Activated CD8-positive, alpha-beta memory T cell treated with anti-CD3 and anti-CD28 coated beads, Interleukin-2, amount 50 U/mL, for 48 hours (primary cell): ENCODE results near the gene GOLGA6L24.
"Not testable (repeated sequence)": the region's sequence is repeated elsewhere in the genome, so short reads cannot be mapped to it uniquely, and the experiment has no call there.

ENCODE experiments used
- DNase-seq: peaks from one replicate; pipeline ENCODE4 v3.0.0-alpha.2; 2020

The GOLGA6L24 gene, protein sequence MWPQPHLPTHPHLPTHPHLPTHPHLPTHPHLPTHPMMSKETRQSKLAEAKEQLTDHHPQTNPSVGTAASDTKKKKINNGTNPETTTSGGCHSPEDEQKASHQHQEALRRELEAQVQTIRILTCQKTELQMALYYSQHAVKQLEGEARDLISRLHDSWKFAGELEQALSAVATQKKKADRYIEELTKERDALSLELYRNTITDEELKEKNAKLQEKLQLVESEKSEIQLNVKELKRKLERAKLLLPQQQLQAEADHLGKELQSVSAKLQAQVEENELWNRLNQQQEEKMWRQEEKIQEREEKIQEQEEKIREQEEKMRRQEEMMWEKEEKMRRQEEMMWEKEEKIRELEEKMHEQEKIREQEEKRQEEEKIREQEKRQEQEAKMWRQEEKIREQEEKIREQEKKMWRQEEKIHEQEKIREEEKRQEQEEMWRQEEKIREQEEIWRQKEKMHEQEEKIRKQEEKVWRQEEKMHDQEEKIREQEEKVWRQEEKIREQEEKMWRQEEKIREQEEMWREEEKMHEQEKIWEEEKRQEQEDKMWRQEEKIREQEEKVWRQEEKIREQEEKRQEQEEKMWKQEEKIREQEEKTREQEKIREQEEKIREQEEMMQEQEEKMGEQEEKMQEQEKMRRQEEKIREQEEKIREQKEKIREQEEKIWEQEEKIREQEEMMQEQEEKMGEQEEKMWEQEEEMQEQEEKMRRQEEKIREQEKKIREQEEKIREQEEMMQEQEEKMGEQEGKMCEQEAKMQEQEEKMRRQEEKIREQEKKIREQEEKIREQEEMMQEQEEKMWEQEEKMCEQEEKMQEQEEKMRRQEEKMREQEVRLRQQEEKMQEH

DNA sequence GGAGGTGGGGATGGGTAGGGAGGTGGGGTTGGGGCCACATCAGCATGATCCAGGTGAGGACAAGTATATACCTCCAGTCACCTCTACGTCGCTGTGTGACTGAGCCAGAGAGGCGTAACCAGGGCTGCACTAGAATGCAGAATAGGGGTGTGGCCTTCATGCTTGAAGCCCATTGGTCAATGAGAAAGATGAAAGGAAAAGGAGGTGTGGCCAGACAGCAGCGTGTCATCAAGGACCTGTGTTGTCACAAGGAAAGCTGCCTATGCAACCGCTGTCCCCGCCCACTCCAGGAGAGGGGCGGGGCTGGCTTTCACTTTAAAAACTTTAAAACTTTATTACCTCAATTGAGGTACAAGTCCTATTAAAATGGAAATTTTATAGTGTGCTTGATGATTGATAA, at the start of gene GOLGA6L24:
Gene GOLGA6L24, minus strand, starts transcription at position 101 of the 400 bp plus-strand sequence. Its CDS starts 61 bp downstream, at position 40.
- DNase-seq = not testable (repeated sequence)

DNA sequence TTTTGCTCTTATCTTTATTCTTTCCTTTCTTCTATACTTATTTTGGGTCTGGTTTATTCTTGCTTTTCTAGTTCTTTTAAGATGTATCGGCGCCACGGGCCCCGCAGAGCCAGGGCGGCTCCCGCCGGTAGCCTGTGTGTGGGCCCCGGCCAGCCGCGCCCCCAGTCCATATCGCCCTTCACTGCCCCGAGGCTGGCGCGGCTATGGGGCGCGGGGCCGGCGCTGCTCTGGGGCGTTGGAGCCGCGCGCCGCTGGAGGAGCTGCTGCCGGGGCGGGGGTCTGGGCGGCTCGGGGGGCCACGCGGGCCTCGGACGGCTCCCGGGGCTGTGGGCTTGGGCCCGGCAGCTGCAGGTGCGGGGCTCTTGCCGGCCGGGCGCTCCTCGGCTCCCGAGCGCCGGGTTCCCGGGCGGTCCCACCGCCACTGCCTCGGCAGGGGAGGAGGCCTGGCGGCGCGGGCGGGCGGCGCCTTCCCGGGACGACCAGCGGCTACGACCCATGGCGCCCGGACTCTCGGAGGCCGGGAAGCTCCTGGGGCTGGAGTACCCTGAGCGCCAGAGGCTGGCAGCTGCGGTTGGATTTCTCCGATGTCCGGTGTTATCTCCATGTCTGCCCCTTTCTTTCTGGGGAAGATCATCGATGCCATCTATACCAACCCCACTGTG, 45.0 kb upstream of the GOLGA6L24 start:
- DNase-seq = not testable (repeated sequence)

DNA sequence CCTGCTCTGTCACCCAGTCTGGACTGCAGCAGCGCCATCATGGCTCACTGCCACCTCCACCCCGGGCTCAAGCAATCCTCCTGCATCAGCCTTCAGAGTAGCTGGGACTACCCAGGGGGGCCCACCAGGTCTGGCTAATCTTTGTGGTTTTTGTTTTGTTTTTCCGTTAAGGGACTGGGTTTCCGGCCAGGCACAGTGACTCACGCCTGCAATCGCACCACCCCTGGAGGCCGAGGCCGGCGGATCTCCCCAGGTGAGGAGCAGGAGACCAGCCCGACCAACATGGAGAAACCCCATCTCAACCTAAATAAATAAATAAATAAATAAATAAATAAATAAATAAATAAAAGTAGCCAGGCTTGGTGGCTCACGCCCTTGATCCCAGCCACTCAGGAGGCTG, 38.1 kb upstream of the GOLGA6L24 start:
- not testable (repeated sequence) for DNase-seq

DNA sequence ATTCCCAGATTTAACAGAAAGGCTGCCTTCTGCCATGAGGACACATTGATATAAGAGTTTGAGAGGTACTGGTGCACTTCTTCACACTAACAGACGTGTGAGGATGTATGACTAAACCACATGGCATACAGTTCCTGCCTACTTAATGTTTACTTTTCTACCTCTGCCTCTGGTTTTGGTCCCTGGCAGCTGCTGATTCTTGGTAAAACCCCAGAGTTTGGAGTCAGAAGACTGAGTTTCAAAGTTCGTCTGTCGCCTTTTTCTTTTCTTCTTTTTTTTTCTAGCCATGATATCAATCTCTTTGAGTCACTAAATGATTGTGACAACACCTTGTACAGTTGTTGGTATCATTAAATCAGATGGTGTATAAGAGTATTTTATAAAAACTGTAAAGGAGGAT, 22.2 kb upstream of the GOLGA6L24 start:
- not testable (repeated sequence) for DNase-seq

DNA sequence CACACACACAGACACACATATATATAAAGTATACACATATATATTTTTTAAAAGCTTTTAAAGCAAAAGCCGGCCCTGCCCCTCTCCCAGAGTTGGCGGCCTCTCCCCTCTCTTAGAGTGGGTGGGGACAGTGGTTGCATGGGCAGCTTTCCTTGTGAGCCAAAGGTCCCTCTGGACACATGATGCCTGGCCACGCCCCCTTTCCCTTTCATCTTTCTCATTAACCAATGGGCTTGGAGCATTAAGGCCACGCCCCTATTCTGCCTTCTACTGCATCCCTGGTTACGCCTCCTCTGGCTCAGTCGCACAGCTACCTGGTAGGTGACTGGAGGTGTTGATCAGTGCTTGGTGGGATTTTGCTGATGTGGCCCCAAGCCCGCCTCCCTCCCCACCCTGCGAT, 20.5 kb upstream of the GOLGA6L24 start, which contains the start of gene GOLGA8F:
Gene GOLGA8F, plus strand, starts transcription at position 301 of the 400 bp plus-strand sequence. Its CDS starts 98 bp downstream, at position 399.
- DNase-seq = not testable (repeated sequence)

DNA sequence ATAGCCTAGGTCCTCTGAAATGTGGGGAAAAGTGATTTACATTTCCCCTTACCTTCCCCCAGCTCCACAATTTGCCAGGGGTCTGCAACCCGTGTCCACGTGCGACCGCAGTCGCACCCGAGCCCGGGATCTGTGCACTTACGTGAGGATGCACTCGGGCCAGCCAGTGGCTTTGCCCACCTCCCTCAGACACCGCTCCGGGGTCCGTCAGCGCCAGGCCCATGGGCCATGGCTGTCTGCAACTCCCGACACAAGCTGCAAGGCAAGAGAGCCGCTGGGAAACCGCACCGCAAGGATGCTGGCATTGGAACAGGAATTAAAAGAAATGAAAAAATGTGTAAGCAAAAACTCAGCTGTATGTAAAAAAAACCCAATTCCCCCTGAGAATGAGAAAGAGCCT, 7.6 kb upstream of the GOLGA6L24 start:
- not testable (repeated sequence) for DNase-seq

DNA sequence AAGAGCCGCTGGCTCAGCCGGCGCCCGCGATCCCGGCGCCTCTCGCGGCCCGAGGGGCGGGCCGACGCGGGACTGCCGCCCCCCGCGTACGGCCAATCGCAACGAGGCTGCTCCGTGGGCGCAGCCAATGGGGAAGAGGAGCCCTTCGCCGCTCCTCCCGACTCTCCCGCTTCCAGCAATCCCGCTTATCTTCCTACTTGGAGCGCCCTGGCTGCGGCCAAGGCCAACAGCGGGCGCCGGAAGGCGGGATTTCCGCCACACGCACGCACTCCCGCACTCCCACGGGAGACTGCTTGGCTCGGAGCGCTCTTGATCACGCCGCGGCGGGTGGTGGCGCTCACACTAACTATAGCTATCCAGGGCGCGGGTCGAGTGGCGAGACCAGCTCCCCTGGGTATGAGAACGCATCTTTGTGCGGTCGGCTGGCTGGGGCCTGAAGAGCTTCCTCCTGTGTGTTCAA, 35.7 kb downstream of the GOLGA6L24 start, which contains the start of gene HERC2:
Gene HERC2, minus strand, starts transcription at position 51 of the 460 bp plus-strand sequence. CDS start 746 bp downstream, outside the sequence.
- not testable (repeated sequence) for DNase-seq

DNA sequence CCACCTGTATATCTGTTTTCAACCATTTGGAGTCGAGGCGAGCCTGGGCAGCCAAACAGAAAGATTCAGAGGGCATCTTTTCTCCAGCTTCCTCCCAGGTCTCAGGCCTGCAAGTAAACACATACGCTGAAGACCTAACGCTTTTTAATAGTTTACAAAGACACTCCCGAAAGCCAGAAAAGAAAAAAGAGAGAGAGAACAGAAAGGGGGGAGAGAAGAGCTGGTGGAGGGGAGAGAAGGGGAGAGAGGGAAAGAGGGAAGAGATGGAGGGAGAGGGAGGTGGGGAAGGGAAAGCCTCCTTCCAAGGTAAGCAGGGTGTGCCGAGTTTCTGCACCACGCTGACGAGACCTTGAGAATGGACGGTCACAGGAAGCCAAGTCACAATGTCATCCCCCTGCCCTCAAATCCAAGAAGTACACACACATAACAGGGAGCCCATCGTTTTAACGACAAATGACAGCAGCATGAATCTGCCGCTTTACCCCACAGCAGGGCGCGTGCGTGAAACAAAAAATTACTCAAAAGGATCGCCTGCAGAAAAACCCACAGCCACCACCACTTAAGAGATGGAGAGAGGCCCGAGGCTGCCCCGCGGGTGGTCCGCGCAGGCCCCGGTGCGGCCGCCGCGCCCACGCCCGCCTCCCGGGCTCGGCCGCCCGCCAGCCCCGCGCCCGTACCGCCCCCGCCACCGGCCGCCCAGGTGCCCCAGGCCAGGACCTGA, 36.4 kb downstream of the GOLGA6L24 start:
- DNase-seq = peak; percentile 56

DNA sequence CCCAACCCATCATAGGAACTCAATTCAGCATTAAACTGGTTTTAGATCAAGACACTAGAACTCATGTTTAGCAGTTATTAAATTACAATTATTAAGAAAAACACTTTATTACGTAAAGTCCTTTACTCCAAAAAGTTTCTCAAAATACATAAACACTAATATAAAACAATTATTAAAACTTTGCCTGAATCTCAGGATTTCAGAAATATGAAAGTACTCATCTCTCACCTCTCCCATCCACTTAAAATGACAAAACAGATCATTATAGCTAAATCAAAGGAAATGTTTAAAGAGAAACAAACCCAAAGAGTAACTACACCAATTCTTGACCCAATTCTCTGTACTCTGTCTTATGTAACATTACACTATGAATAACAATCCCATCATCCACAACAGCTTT, 38.2 kb downstream of the GOLGA6L24 start:
- not testable (repeated sequence) for DNase-seq

DNA sequence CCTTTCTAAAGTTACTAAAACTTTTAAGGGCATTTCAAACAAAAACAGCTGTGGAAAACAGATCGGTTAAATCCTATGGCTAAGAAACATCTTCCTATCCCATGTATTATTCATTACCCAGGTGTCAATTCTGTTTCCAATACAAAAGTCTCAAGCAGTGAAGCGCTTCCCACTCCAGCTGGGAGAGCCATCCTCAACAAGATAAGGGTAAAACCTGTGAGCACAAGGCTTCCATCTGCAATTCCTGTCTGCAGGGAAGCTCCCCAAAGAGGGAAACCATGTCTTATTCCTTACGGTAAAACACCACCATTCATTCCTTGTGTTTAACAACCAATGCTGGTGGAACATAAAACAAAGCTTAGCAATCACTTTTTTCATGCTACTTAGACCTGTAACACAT, 39.1 kb downstream of the GOLGA6L24 start:
- not testable (repeated sequence) for DNase-seq

DNA sequence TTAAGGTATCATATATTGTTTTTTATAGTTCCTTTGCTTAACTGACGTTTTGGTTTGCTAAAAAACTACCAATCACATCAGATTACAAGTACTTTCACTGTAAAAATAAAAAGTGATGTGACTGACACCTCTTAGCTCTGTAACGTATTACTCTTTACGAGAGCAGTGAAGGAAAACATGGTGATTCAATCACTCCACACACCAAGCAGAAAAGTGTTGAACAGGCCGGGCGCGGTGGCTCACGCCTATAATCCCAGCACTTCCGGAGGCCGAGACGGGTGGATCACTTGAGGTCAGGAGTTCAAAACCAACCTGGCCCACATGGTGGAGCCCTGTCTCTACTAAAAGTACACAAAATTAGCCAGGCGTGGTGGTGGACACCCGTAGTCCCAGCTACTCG, 39.8 kb downstream of the GOLGA6L24 start:
- DNase-seq = not testable (repeated sequence)

DNA sequence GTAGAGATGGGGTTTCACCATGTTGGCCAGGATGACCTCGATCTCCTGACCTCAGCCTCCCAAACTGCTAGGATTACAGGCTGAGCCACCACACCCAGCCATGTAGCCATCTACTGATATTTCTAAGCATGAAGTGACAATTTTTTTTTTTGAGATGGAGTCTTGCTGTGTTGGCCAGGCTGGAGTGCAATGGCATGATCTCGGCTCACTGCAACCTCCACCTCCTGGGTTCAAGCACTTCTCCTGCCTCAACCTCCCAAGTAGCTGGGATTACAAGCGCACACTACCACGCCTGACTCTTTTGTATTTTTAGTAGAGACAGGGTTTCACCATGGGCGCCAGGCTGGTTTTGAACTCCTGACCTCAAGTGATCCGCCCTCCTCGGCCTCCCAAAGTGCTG, 40.9 kb downstream of the GOLGA6L24 start:
- DNase-seq = not testable (repeated sequence)

DNA sequence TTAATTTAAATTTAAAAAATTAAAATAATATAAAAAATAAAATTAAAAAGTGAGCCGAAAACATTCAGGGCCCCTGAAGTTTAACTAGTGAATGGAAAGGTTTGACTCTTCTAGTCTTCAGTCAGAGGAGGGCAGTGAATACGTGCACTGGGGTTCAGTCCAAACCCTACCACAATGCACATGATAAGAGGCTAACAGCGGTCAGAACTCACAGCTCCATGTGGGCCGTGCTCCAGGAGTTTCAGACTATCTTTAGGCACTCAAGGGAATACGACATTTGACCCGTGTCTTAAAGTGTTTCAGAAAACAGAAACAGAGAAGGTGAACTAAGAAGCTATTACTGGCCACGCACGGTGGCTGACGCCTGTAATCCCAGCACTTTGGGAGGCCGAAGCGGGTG, 47.4 kb downstream of the GOLGA6L24 start:
- DNase-seq = not testable (repeated sequence)

DNA sequence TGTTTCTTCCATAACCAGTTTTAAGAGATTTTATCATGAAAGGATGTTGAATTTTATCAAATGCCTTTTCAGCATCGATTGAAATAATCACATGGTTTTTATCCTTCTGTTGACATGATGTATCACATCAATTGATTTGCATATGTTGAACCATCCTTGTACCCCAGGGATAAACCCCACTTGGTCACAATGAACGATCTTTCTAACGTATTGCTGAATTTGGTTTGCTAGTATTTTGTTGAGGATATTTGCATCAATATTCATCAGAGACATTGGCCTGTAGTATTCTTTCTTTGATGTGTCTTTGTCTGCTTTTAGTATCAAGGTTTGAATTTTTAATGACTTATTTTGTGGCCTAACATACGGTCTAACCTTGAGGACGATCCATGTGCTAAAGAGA, 49.2 kb downstream of the GOLGA6L24 start:
- DNase-seq = not testable (repeated sequence)
